Activated T-cell treated with anti-CD3 and anti-CD28 coated beads, Interleukin-2, amount 50 U/mL, for 48 hours (primary cell): ENCODE measurements around the gene PTCD2.

ENCODE experiments used
- DNase-seq, 2 experiments: peaks; one replicate each; pipeline ENCODE4 v3.0.0-alpha.2; 2020

The PTCD2 gene

GRCh38 chr5:72351376-72351775 is 31.2 kb downstream of the PTCD2 start:
- DNase-seq, result no peak

GRCh38 chr5:72352616-72353015 is 32.4 kb downstream of the PTCD2 start:
- no peak for DNase-seq

GRCh38 chr5:72353046-72353445 is 32.9 kb downstream of the PTCD2 start:
- no peak for DNase-seq

GRCh38 chr5:72355706-72356299 is 35.6 kb downstream of the PTCD2 start:
- DNase-seq, result no peak

GRCh38 chr5:72356361-72356760 is 36.2 kb downstream of the PTCD2 start:
- no peak for DNase-seq

GRCh38 chr5:72358925-72359324 is 38.8 kb downstream of the PTCD2 start:
- no peak for DNase-seq

- no peak for DNase-seq
These were observed 39.7 kb downstream of the PTCD2 start for GRCh38 chr5:72359886-72360285.

GRCh38 chr5:72363166-72363802 is 43.1 kb downstream of the PTCD2 start:
- DNase-seq, result no peak

GRCh38 chr5:72364171-72364570 is 44.0 kb downstream of the PTCD2 start:
- no peak for DNase-seq

- DNase-seq, result no peak
These were observed 44.8 kb downstream of the PTCD2 start for GRCh38 chr5:72364951-72365350.

- DNase-seq, result peak in 1 of 2 experiments; percentile 23
These were observed 46.3 kb downstream of the PTCD2 start for GRCh38 chr5:72366324-72366976.

- DNase-seq, result no peak
These were observed 48.1 kb downstream of the PTCD2 start for GRCh38 chr5:72368271-72368670.

GRCh38 chr5:72369301-72369700 is 49.1 kb downstream of the PTCD2 start:
- DNase-seq, result no peak

GRCh38 chr5:72369711-72370110 is 49.5 kb downstream of the PTCD2 start:
- DNase-seq, result no peak

- DNase-seq, result no peak
These were observed 52.2 kb downstream of the PTCD2 start for GRCh38 chr5:72372331-72372730.

GRCh38 chr5:72372923-72373322 is 52.8 kb downstream of the PTCD2 start:
- no peak for DNase-seq

- DNase-seq, result no peak
These were observed 54.7 kb downstream of the PTCD2 start for GRCh38 chr5:72374844-72375243.

- DNase-seq, result no peak
These were observed 56.2 kb downstream of the PTCD2 start for GRCh38 chr5:72376381-72376780.

- DNase-seq, result no peak
These were observed 57.9 kb downstream of the PTCD2 start for GRCh38 chr5:72377910-72378638.

GRCh38 chr5:72378639-72379289 is 58.6 kb downstream of the PTCD2 start:
- DNase-seq, result no peak

GRCh38 chr5:72379936-72380335 is 59.8 kb downstream of the PTCD2 start:
- DNase-seq, result no peak

- DNase-seq, result no peak
These were observed 60.5 kb downstream of the PTCD2 start for GRCh38 chr5:72380492-72381274.
